Activated T-cell treated with anti-CD3 and anti-CD28 coated beads for 48 hours (primary cell): Measurements from ENCODE around the gene TSPAN15.
"Not testable (repeated sequence)": the region's sequence is repeated elsewhere in the genome, so short reads cannot be mapped to it uniquely, and the experiment has no call there.

Experiments
- DNase-seq: peaks from one replicate; pipeline ENCODE4 v3.0.0-alpha.2; 2020; ENCODE audit warnings: low read depth

Gene TSPAN15

DNA sequence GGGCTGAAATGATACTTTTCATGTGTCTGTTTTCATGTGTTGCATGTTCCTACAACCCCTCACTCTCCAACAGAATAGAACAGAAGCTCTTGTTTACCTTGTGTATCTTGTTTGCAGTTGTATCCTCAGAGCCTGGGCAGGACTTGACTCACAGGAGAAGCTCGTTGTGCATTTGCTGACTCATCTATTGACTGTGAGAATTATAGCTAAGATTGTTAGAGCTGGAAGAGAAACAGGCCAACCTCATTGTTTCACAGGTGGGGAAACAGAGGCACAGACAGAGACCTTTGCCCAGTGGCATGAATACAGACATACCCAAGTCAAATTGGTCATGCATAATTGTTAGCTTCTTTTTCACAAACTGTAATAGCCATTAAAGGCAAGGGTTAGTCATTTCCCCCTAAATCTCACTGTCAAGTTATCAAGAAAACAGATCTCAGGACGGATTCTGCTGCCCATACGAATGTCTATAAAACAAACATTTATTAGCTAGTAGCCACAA is 4.6 kb upstream of the TSPAN15 start:
- no peak for DNase-seq

DNA sequence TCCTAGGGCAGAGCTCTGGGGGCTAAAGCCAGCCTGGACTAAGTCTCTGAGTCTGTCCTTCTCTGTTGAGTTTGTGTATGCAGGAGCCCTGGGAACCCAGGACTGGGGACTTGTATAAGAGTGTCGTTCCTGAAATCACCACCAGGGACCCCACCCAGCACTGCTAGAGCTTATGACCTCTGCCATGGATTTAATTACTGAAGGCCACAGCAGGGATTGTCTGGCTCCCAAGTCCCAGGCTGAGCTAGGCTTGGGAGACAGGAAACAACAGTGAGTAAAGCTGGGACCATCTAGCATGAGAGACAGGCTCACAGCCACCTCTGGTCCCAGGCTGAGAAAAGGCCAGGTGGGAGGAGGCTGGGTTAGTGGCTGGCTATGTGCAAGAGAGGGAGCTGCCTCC is 1.4 kb upstream of the TSPAN15 start:
- DNase-seq = no peak

DNA sequence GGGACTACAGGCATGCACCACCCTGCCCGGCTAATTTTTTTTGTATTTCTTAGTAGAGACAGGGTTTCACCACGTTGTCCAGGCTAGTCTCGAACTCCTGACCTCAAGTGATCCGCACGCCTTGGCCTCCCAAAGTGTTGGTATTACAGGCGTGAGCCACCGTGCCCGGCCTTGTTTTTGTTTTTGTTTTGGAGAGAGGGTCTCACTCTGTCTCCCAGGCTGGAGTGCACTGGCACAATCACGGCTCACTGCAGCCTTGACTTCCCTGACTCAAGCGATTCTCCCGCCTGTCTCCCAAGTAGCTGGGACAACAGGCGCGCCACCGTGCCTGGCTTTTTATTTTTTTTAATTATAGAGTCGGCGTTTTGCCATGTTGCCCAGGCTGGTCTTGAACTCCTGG is 870 bp upstream of the TSPAN15 start:
- DNase-seq = not testable (repeated sequence)

DNA sequence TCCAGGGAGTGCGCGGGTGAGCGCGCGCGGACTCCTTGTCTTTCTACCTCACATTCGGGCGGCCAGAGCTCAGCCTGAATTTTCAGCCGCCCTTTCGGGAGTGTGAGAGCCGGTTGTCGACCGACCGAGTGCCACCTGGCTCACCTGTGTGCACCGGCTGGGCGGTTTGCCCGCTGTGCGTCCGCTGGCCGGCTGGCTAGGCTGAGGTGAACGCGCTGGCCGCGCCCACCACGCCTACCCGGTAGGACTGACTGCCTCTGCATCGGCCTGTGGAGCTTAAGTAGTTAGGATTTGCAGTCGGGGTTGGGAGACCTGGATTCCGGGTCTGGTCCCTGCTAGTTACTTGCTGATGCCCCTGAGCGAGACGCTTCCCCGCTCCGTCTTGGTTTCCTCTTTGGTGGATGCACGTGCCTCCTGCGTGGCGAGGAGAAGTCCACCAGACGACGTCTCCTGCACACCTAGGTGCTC is 553 bp downstream of the TSPAN15 start:
- DNase-seq = no peak

DNA sequence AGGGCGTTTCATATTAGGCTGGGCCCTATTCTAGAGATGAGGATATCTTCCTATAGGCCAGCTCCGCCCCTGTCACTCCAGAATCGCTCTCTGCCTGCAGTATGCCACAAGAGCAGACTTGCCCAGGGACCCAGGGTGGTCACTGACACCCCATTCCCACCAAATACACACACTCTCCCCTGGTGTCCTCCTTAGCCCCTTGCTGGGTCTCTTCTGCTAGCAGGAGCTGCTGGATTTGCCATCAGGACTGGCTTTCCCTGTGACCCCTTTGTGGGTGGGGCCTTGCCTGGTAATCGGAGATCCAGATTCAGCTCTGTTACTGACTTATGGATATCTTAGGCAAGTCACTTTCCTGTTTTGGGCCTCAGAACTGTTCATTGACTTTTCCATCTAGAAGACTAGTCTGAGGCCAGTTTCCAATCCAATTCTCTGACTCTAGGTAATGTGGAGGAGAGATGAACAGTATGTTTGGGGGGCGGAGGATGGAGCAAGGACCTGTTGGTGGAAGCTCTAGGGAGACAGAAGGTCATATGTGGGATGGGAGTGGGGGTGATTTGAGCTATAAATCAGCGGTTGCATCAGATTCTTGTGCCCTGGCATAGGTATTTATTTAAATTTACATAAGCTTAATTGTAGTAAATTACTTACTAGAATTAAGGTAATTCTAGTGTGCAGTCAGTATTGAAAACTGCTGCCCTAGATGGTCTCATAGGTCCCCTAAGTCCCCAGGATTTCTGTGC is 1.6 kb downstream of the TSPAN15 start:
- no peak for DNase-seq

DNA sequence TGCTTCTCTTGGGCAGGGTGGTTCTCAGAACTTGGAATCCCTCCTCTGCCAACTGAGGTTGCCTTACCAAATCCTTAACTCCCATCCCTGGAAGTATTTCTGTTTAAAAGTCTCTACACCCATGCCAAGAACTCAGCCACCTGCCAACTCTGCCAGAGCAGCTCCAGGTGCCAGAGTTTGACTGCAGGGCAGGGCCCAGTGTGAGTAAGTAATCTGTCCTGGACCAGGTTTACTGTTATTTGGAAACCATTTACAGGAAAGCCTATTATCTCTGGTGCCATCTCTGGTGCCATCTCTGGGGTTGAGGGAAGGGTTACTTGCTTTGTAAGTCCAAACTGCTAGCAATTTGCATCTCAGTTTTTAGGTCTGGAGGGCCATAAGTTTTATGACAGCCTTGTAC is 2.5 kb downstream of the TSPAN15 start:
- no peak for DNase-seq

DNA sequence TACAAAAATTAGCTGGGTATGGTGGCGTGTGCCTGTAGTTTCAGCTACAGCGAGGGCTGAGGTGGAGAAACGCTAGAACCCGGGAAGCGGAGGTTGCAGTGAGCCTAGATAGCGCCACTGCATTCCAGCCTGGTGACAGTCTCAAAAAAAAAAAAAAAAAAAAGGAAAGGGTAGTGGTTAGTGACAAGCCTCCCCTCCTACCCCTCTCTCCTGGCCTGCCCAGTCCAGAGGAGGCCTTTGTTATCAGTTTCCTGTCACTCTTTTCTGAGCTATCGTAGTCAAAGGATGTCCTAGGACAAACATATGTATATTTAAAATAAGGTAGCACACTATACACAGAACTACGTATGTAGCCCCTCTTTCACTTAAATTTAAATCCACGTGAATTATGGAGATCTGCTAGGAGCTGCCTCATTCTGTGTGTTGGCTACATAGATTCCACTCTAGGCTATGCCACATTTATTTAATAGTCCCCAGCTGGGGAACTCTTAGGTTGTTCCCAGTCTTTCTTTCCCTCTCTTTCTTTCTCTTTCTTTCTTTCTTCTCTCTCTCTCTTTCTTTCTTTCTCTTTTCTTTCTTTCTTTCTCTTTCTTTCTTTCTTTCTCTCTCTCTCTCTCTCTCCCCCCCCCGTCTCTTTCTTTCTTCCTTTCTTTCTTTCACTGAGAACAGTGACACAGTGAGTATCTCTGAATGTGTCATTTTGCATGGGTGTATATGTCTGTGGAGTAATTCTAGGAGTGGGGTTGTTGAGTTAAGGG is 3.9 kb downstream of the TSPAN15 start:
- DNase-seq = no peak

DNA sequence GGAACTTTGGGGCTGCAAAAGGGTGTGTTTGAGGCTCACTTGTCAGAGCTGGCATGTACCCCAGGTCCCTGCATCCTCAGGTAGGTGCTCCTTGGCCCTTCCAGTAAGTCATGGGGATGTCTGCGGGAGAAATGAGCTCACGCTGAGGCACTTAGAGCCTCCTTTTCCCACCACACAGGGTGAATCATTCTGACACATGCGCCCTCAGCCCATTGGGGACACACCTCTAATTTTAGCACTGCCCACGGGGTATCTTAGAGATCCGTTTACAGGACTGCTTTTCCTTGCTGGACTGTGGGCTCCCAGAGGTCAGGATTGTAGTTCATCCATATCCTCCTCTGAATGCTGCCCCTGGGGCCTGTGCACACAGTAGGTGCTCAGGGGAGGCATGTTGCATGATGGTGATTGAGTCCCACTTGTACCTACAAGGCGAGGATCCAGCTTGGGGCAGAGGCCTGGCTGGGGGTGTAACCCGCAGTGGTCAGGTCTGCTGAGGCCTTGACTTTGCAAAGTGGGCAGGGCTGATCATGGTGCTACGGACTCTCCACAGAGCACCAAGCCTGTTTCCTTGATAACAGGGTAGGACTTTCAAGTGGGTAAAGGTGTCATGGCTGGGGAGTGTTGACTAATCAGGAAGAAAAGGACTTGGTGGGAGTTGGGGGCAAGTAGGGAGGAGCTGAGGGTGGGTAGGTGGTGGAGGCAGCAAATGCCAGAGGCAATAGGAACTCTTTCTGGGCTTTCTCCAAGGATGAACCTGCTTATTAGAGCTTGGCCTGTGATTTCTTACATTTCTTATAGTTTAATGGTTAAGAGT is 5.8 kb downstream of the TSPAN15 start:
- no peak for DNase-seq

DNA sequence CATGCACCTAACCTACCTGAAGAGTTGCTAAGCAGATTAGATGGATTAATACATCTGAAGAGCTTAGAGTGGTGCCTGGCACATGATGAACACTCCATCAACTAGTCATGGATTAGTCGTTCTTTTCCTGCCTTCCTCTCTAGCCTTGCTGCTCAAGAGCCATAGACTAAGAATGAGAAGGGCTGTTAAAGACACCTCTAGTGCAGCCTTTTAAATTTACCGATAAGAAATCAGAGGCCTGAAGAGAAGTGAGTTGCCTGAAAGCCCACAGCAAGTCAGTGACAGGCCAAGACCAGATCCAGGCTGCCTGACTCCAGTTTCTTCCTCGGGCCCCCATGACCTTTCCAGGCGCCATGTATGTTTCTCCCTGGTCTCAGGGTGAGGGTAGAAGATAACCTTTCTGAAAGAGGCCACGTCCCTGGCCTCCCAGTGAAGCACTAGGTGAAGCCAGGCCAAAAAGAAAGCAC is 6.5 kb downstream of the TSPAN15 start:
- no peak for DNase-seq

DNA sequence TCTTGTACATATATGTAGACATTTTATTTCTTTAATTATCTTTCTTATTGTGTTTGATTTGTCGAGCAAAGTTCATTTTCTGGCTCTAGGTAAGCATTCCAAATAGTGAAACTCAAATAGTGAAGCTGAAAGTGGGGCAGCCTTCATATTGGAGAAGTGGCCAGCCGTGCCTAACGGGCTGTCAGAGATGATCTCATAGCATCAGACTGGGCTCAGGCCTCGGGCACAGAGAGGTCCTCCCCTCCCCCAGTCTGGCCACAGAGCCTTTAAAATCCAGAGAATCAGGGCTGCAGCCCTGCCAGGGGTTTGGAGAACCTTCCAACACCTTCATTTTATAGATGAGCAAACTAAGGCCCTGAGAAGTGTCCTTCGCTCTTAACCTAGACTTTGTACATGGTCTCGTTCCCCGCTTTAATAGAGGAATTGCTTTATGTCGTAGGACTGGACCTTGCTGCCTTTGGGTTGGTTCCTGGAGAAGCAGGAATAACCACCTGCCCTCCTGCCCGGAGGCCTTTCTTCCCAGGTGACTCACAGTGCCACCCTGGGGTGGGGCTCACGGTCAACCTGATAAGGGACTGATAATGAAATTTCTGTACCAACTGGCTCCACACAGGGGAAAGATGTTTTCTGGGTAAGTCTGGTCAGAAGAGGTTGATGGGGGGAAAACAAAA is 7.3 kb downstream of the TSPAN15 start:
- DNase-seq = no peak

DNA sequence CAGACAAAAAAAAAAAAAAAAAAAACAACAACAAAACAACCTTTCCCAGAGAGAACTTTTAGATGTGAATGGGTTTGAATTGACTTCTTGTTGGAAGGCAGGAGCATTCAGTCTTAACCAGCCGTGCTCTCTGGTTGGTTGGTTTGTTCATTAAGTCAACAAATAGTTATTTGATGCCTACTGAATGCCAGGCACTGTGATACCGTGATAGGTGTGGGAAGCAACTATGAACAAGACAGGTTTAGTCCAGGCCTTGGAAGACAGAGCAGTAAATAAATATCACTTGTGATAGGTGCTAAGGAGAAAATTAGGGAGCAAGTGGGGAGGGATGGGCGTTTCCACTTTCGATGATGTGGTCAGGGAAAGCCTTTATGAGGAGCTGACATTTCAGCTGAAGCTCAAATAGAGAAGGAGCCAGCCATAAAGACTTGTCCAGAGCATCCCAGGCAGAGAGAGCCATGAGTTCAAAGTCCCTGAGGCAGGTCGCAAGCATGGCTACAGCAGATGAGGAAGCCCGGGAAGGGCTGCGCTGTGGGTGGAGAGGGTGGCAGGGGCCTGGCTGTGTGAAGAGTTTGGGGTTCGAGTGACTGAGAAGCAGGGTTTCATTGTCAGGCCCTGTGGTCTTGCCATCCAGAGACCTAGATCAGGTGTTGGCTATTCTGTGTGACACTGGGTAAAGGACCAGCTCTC is 8.0 kb downstream of the TSPAN15 start:
- no peak for DNase-seq

DNA sequence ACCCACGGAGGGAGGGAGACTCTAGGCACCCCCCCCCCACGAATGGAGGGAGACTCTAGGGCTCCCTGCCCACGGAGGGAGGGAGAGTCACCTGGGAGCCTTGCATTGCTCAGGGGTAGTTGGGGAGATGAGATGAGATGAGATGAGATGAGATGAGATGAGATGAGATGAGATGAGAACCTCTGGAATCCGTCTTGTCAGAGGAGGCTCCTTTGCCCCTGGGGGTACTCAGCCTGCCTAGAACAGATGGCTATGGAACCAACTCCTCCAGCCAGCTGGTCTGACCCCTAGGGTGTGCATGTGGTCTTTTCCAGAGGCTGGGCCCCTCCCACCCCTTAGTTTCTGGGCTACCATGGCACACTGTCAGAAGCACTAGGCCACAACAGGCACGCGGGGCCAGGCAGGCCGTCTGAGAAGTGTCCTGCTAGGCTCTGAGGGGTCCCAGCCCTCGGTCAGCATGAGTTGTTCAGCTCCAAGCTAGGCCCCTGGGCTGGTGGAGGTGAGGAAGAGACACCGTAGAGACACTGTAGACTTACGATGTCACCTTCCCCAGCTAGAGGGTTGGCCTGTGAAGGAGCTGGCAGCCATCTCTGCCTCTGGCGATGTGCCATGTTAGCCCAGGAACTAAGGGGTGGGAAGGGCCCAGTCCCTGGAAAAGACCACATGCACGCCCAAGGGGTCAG is 8.8 kb downstream of the TSPAN15 start:
- no peak for DNase-seq

DNA sequence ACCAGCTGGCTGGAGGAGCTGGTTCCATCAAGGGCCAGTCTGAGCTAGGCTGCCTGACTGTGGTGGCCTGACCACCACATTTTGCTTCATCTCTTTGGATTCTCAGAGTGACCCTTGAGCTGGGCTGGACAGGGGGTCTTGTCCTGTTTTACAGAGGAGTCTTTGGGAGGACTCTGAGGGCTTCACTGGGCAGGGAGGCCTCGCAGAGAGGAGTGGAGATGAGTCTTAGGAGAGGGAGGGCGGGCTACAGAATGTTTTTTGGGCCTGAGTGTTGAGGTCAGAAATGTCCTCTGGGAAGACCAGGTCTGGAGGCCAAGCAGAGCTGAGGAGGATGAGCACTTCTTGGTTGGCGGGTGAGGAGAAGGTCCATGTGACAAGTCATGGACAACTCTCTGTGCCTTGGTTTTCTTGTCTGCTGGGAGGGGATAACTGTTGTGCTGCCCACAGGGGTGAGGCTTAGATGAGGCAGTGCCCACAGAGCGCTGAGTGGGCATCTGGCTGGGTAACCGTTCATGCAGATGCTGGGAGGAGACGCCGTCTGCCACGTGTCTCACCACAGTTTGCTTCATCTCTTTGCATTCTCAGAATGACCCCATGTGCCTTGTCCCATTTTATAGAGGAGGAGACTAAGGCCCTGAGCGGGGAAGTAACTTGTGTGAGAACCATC is 9.4 kb downstream of the TSPAN15 start:
- no peak for DNase-seq

DNA sequence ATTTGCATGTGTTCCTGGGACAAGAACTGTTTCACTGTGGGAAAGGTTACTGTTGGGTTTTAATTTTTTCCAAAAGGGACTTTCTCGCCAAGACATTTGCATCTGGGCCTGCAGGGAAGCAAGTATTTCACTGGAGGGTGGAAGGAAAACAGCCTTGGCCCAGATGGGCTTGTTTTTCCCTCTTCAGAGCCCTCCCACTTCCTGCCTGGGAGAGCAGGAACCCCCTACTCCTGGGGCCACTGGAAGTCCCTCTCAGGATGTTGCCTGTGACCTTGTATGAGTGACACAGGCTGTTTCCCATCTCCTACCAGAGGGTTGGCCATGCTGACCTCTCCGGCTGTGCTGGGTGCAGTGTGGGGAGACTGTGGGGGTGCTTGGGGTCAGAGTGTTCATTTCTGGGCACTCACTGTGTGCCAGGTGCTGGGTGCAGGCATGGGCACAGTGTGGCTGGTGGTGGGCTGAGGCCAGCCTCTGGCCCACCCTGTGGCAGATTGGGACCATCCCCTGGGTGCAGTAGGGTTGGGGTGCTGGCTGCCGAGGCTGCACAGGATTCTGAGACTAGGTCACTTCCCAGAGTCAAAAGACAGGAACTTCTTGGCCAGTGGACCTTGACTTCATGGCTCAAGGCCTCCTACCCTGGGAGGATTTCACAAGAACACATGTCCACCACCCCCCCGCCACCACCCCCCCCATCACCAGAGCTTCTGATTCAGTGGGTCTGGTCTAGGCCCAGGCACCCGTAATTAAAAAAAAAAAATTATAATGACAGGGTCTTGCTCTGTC is 10.2 kb downstream of the TSPAN15 start:
- no peak for DNase-seq

DNA sequence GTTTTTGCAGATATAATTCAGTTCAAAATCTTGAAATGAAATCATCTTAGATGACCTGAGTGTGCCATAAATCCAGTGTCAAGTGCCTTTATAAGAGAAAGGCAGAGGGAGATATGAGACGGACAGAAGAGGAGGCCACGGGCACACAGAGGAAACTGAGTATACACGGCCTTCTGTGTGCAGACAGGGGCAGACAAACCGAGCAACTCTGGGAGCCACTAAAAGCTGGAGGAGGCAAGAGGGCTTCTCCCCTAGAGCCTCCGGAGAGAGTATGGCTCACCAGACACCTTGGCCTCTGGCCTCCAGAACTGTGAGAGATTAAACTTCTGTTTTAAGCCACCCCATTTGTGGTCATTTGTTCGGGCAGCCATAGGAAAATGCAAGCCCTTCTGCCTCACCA is 12.6 kb downstream of the TSPAN15 start:
- no peak for DNase-seq

DNA sequence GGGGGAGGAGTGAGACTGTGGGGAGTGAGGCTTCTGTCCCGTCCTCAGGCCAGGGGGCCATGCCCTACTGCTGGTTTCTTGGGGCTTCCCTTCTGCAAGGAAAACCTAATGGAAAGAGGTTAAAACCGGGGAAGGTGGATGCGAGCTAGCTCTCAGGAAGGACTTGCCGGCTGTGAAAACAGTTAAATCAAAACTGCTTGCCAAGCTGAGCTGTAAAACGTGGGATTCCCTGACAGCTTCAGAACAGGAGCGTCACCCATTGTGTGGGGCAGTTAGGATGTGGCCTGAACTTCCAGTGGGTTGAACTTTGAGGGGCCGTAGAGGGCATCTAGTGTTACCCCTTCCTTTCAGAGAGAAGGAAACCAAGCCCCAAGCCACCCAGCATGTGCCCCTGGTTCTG is 13.1 kb downstream of the TSPAN15 start:
- no peak for DNase-seq

DNA sequence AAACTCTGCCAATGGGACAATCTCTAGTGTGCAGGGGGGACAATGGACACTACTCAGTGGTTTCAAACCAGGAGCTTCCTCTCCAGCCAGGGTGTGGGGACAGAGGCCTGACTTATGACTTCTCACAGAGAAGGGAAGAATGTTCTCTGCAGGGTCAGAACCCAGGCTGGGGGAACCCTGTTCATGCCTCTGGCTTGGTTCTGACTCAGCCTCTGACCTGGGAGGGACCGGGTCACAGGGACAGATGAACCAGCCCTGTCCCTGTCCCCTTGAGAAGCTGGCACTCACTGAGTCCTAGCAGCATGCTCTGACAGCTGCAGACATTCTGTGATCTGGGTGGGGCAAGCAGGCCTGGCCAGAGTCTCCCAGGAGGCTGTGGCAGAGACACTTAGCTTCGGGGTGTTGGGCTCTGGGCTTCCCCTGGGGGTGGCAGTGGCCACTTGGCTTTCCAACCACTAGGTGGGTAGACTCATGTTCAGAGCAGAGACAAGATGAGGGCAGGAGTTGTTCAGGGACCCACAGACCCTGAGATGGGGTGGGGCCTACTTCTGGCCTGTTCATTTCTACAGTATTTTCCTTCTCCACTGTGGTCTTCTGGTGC is 13.6 kb downstream of the TSPAN15 start:
- DNase-seq = no peak

DNA sequence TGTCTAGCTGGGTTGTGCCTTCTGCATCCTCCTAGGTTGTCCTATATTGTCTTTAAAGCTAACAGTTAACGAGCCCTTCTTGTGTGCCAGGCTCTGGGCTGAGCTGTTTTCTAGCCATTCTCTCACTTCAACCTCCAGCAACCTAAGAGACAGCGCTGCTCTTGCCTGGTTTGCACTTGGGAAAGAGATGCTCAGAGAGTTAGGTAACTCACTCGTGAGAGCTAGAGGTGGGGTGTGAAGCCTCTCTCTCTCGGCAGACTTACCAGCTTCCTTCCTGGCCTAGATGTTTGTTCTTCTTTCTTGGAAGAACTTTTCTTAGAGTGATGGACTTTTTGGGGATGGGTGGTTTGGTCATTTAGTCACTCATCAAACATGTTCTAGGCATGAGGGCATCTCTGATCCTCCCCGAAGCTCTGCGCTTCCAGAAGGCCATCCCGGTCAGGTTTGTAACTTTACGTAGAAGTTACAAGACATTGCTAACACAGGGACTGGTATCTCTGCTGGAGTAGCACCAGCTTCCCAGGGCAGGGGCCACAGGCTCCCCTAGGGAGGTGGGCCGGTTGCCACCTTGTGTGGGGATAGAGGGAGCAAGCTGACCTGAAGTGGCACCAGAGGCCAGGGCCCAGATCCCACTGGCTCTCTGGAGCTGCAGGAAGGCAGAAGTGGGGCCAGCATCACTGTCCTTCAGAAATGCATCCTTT is 14.3 kb downstream of the TSPAN15 start:
- DNase-seq = no peak
